GM12878 (cell line): ENCODE results near the gene SLC25A44. TPM values are rescaled to one million over a fixed set of nuclear protein-coding genes. Genes with fewer than 3 reads are reported as not detected.

Source experiments
- ATAC-seq: fragments of 200-7000 bp; cut with Tn5 transposase; 3 replicates; pipeline ENCODE4 v1.9.1; 2020; ENCODE audit warnings: mild to moderate bottlenecking, moderate library complexity
- BruUV-seq: library from RNA; stranded (reverse); fragments of 400-500 nt; replicated peaks from 2 replicates; lab custom pipeline; 2021; lab: Mats Ljungman, UMichigan
- CTCF ChIA-PET: fragments of 300-600 bp; sonication (Branson Sonifier 250); formaldehyde crosslinking; extraction: SDS; loops from one replicate; lab custom pipeline; 2021; ENCODE audit warnings: inconsistent platforms; lab: Yijun Ruan, JAX
- POLR2A ChIA-PET: fragments of 350-600 bp; formaldehyde crosslinking; extraction: SDS; loops from one replicate; lab custom pipeline; 2021; ENCODE audit warnings: inconsistent platforms; lab: Charles Lee
- RAD21 ChIA-PET: fragments of 300-600 bp; sonication (Branson Sonifier 250); formaldehyde crosslinking; loops from one replicate; lab custom pipeline; 2023; ENCODE audit warnings: antibody characterized with exemption; ENCODE audit not compliant: unreplicated experiment; lab: Charles Lee
- SMC1A ChIA-PET: fragments of 300-600 bp; sonication (Branson Sonifier 250); formaldehyde crosslinking; loops from one replicate; lab custom pipeline; 2023; ENCODE audit not compliant: unreplicated experiment, uncharacterized antibody; lab: Charles Lee
- DNase-seq: peaks from one replicate; pipeline ENCODE4 v3.0.0-alpha.2; 2011; ENCODE audit warnings: low read depth, low spot score
- FAIRE-seq: peaks from 3 replicates; lab custom pipeline; 2011; peaks lifted over from hg19 to GRCh38; lab: Jason Lieb, UNC
- H2AFZ ChIP-seq: 2 replicates; pipeline ENCODE4 v1.6.0; 2011; ENCODE audit warnings: low read depth, low read length, control low read depth; ENCODE audit not compliant: control insufficient read depth
- H3K27ac ChIP-seq: 2 replicates; pipeline ENCODE4 v1.5.1; 2011; ENCODE audit warnings: control low read depth; ENCODE audit not compliant: control insufficient read depth, insufficient read depth
- H3K27me3 ChIP-seq, 2 experiments: replicated peaks in 1 of 2; 2 replicates each; pipeline versions ENCODE4 v1.6.0 to v1.6.1; 2011; ENCODE audit warnings: low read length in 1 of 2; ENCODE audit not compliant: control insufficient read depth in 2 of 2, insufficient read depth in 2 of 2
- H3K36me3 ChIP-seq, 2 experiments: 2 replicates each; pipeline ENCODE4 v1.5.1; 2011; ENCODE audit warnings: low read length in 1 of 2; ENCODE audit not compliant: control insufficient read depth in 2 of 2, insufficient read depth in 2 of 2
- H3K4me1 ChIP-seq: 2 replicates; pipeline ENCODE4 v1.6.1; 2011; ENCODE audit warnings: mild to moderate bottlenecking, low read length, moderate library complexity, mixed read lengths; ENCODE audit not compliant: control insufficient read depth, insufficient read depth
- H3K4me2 ChIP-seq: 2 replicates; pipeline ENCODE4 v1.6.0; 2011; ENCODE audit warnings: control low read depth; ENCODE audit not compliant: control insufficient read depth, insufficient read depth
- H3K4me3 ChIP-seq: fragments of 200-600 bp; sonication (generic); 2 replicates; pipeline ENCODE4 v1.5.1; 2016
- H3K79me2 ChIP-seq: 2 replicates; pipeline ENCODE4 v1.6.0; 2011; ENCODE audit warnings: low read length; ENCODE audit not compliant: control insufficient read depth, insufficient read depth
- H3K9ac ChIP-seq: 2 replicates; pipeline ENCODE4 v1.8.0; 2011; ENCODE audit warnings: low read length, control low read depth, mixed read lengths; ENCODE audit not compliant: control insufficient read depth, insufficient read depth
- H3K9me3 ChIP-seq: replicated peaks from 3 replicates; pipeline ENCODE4 v1.5.1; 2011; ENCODE audit warnings: mild to moderate bottlenecking, low read length; ENCODE audit not compliant: control insufficient read depth, insufficient read depth
- H4K20me1 ChIP-seq: 2 replicates; pipeline ENCODE4 v1.6.0; 2011; ENCODE audit not compliant: control insufficient read depth, insufficient read depth
- ATF7 ChIP-seq: fragments of 450-650 bp; IDR thresholded peaks from 2 replicates; pipeline ENCODE4 v1.6.1; 2016; ENCODE audit warnings: low read depth, mild to moderate bottlenecking
- BACH1 ChIP-seq: fragments of 450-650 bp; IDR thresholded peaks from 2 replicates; pipeline ENCODE4 v1.6.1; 2017; ENCODE audit warnings: mild to moderate bottlenecking, borderline replicate concordance
- BMI1 ChIP-seq: fragments of 450-650 bp; IDR thresholded peaks from 2 replicates; pipeline ENCODE4 v1.6.1; 2016; ENCODE audit warnings: mild to moderate bottlenecking, moderate library complexity, borderline replicate concordance
- CBX3 ChIP-seq: fragments of 200-600 bp; sonication (generic); IDR thresholded peaks from 2 replicates; pipeline ENCODE4 v1.6.1; 2016; ENCODE audit warnings: low read depth, borderline replicate concordance
- ELK1 ChIP-seq: IDR thresholded peaks from 2 replicates; pipeline ENCODE4 v1.6.1; 2012; ENCODE audit warnings: low read depth, low read length, improper control_type of control experiment
- FOXM1 ChIP-seq: IDR thresholded peaks from 2 replicates; pipeline ENCODE4 v1.6.1; 2012; ENCODE audit warnings: low read depth, mild to moderate bottlenecking, inconsistent platforms, low read length, moderate library complexity
- HDAC2 ChIP-seq: fragments of 200-600 bp; sonication (generic); IDR thresholded peaks from 2 replicates; pipeline ENCODE4 v1.6.1; 2017
- JUND ChIP-seq: IDR thresholded peaks from 2 replicates; pipeline ENCODE4 v1.6.1; 2012; ENCODE audit warnings: low read depth, mild to moderate bottlenecking, low read length, improper control_type of control experiment, moderate library complexity
- MEF2A ChIP-seq: IDR thresholded peaks from 2 replicates; pipeline ENCODE4 v1.6.1; 2011; ENCODE audit warnings: low read depth, mild to moderate bottlenecking, low read length, moderate library complexity; ENCODE audit not compliant: insufficient read depth
- PML ChIP-seq: IDR thresholded peaks from 2 replicates; pipeline ENCODE4 v1.6.1; 2012; ENCODE audit warnings: low read length, inconsistent platforms
- POLR2A ChIP-seq: IDR thresholded peaks from 2 replicates; pipeline ENCODE4 v1.6.1; 2011; ENCODE audit warnings: low read depth, mild to moderate bottlenecking, low read length
- RBBP5 ChIP-seq: fragments of 200-600 bp; sonication (generic); conservative IDR thresholded peaks from 2 replicates; pipeline ENCODE4 v1.6.1; 2016
- SREBF1 ChIP-seq: IDR thresholded peaks from 2 replicates; pipeline ENCODE4 v1.6.1; 2012; ENCODE audit warnings: mild to moderate bottlenecking, low read length
- ZBTB4 ChIP-seq: fragments of 450-650 bp; formaldehyde crosslinking; IDR thresholded peaks from 2 replicates; pipeline ENCODE4 v1.4.0; 2022; ENCODE audit warnings: mild to moderate bottlenecking, moderate library complexity
- ZNF687 ChIP-seq: fragments of 450-650 bp; IDR thresholded peaks from 2 replicates; pipeline ENCODE4 v1.6.1; 2017; ENCODE audit warnings: mild to moderate bottlenecking, moderate library complexity
- ZZZ3 ChIP-seq: IDR thresholded peaks from 2 replicates; pipeline ENCODE4 v1.6.1; 2011; ENCODE audit warnings: low read depth; ENCODE audit not compliant: control insufficient read depth, insufficient read length
- WGBS: methylation state at CpG from one replicate; pipeline ENCODE4 v1.1.6; 2016; ENCODE audit warnings: low lambda C conversion rate; ENCODE audit not compliant: insufficient replicate concordance, insufficient coverage; ENCODE audit errors: missing lambda C conversion rate; 5-methylcytosine and 5-hydroxymethylcytosine counted together
- in situ Hi-C: fragments of 300-500 bp; cut with MboI; formaldehyde crosslinking; loops from 9 replicates; pipeline ENCODE4 v1.14.3; 2018; ENCODE audit warnings: mixed read lengths
- intact Hi-C: fragments of 100-400 bp; cut with micrococcal nuclease; formaldehyde crosslinking; loops from one replicate; pipeline ENCODE4 v1.14.2; 2022; ENCODE audit not compliant: unreplicated experiment
- polyA plus RNA-seq, 11 experiments: library from polyadenylated mRNA; depleted of rRNA in 4 of 11; unstranded in 6 of 11; stranded (reverse) in 5 of 11; fragments of >200 nt; fragmentation: Nextera tagmentation in 4 of 11; fragmentation: Illumina TruSeq in 1 of 11; extraction: Ambion mirVana in 4 of 11; extraction: Trizol in 1 of 11; gene quantifications; 1 replicate in 1 of 11; 2 replicates in 10 of 11; pipeline versions ENCODE4 v1.2.1 to v1.2.3, GENCODE V29; 2011 to 2016; ENCODE audit warnings: inconsistent platforms in 2 of 11, missing spikeins in 2 of 11, low read depth in 1 of 11
- total RNA-seq, 4 experiments: library from RNA; depleted of rRNA in 3 of 4; stranded (reverse); fragments of >200 nt in 3 of 4; fragmentation: Illumina TruSeq in 1 of 4; extraction: Trizol in 1 of 4; gene quantifications; 2 replicates each; pipeline versions ENCODE4 v1.2.1 to v1.2.3, GENCODE V29; 2013 to 2021

SLC25A44 gene
- total and polyA plus RNA-seq, 10 of the 15 experiments (the other 5 are each of a cell fraction or from before 2014, with no cell fraction given): 7.1 to 43.3 (median 30.4) TPM

GRCh38 chr1:156247460-156248322 lies 53.8 kb downstream of the SLC25A44 start, which contains the start of gene PAQR6:
PAQR6 (minus strand) TSS chr1:156248056; CDS start chr1:156246731, 1,325 bp downstream.
- FAIRE-seq: no peak
- Histone ChIP-seq H3K36me3 (peaks cover 3 to 29% of the 10 kb centered on the region in 2 experiments), H3K4me3 (no peak within 1 kb of the TSS), H4K20me1 (no peaks in the 10 kb centered on the region), H3K9ac (no peak within 1 kb of the TSS), H3K4me2 (no peak within 1 kb of the TSS), H3K79me2 (no peaks in the 10 kb centered on the region), H3K9me3 (no peaks in the 10 kb centered on the region), H3K27me3 (no peaks in the 10 kb centered on the region), H2AFZ (no peak within 1 kb of the TSS), H3K4me1 (peaks cover 11% of the 10 kb centered on the region), H3K27ac (no peak within 1 kb of the TSS)
- WGBS: 80% methylated on average over 16 of the region's 16 CpGs
- intact Hi-C loops: no loop called here
- in situ Hi-C loops: no loop called here
- CTCF ChIA-PET: interaction anchor here (0.5 to 1.0 kb wide), 2 partner anchors 97 to 102 kb away, joined by 3 read pairs; no protein-coding TSS in a partner anchor
- ATAC-seq: no peak
- no peak for TF ChIP-seq JUND
- TF ChIP-seq ATF7: no peak
- TF ChIP-seq ELK1: no peak
- 0 out of 2 replicates have a peak, but pooled peaks have one; percentile 24 for TF ChIP-seq BACH1
- TF ChIP-seq MEF2A: no peak
- TF ChIP-seq RBBP5: no peak
- TF ChIP-seq ZBTB4 (CRISPR knock-in tag): no peak
- no peak for TF ChIP-seq FOXM1
- TF ChIP-seq ZNF687: no peak
- TF ChIP-seq SREBF1: no peak
- TF ChIP-seq BMI1: no peak
- no peak for TF ChIP-seq CBX3
- TF ChIP-seq POLR2A: peak; percentile 53
- no peak; the same call in 1 of the 2 replicates for TF ChIP-seq PML
- no peak for TF ChIP-seq ZZZ3
- no peak for TF ChIP-seq HDAC2
- RAD21 ChIA-PET: no interaction called here
- DNase-seq: no peak
- POLR2A ChIA-PET: no interaction called here
- BruUV-seq: no TSS peak
- SMC1A ChIA-PET: interaction anchor here (1.0 kb wide), 1 partner anchor 24 kb away, joined by 3 read pairs; no protein-coding TSS in a partner anchor
